NCI-H69 (cell line): ENCODE results near the gene INSL6.
"Not testable (repeated sequence)": the region's sequence is repeated elsewhere in the genome, so short reads cannot be mapped to it uniquely, and the experiment has no call there.

Experiments
- DNase-seq: peaks from one replicate; lab custom pipeline; 2025; lab: John Stamatoyannopoulos, UW

Gene INSL6, protein sequence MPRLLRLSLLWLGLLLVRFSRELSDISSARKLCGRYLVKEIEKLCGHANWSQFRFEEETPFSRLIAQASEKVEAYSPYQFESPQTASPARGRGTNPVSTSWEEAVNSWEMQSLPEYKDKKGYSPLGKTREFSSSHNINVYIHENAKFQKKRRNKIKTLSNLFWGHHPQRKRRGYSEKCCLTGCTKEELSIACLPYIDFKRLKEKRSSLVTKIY

DNA sequence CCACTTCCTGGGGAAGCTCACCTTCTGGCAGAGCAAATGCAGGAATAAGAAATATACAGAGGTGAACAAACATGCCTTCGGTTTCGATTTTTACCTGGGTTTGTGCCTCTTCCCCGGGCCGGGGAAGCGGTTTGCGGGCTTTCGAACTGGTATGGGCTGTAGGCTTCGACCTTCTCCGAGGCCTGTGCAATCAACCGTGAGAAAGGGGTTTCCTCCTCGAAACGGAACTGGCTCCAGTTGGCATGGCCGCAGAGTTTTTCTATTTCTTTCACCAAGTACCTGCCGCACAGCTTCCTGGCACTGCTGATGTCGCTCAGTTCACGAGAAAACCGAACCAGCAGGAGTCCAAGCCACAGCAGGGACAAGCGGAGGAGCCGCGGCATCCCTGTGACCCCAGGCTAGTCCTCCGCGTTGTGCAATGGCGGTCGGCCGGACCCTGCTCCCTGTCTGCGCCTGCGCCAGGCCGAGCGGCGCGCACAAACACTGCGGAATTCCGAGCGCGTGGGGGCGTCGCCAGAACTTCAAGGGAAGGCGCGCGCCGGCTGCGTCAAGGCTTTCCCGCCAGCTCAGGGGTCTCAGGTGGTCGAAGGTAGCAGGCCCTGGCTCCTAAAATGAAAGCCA is at the start of gene INSL6:
Gene INSL6 (minus strand): TSS at position 420 of the 621 bp plus-strand sequence. CDS start 37 bp downstream, at position 383.
- no peak for DNase-seq

DNA sequence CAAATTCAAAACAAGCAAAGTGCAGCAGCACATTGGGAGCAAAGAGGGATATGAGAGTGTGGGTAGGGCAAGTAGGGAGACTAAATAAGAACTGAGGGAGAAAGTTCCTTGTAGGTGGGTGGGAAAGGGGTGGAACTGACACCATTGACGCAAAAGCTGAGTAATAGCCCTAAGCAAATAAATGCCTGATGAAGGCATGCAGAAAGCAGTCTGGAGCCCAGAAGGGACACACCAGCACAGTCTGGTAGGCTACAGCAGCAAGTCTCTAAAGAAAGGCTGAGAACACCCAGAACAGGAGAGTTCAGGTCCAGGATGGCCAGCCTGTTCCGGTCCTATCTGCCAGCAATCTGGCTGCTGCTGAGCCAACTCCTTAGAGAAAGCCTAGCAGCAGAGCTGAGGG is 45.8 kb upstream of the INSL6 start, which contains the start of gene INSL4:
Gene INSL4 (plus strand): TSS at position 208 of the 400 bp plus-strand sequence. CDS start 105 bp downstream, at position 313.
- no peak for DNase-seq

DNA sequence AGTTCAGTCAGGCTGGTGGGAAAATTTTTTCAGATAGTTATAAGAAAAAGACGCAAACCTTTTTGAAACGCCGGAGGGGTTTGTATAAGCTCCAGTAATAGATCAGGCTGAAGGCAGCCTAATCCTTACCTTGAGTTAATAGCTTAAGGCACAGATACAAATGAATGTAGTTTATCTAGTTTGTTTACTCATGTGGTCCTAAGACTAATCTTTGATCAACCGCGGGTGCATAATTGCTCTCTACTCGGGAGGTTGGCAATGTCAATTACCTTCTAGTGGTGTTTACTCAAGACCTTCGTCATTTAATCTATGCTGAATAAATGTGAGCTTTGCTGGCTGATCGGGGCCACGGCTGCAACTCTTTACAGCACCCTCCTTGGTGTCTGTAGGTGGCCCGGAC is 45.1 kb upstream of the INSL6 start:
- peak; percentile 5 for DNase-seq

DNA sequence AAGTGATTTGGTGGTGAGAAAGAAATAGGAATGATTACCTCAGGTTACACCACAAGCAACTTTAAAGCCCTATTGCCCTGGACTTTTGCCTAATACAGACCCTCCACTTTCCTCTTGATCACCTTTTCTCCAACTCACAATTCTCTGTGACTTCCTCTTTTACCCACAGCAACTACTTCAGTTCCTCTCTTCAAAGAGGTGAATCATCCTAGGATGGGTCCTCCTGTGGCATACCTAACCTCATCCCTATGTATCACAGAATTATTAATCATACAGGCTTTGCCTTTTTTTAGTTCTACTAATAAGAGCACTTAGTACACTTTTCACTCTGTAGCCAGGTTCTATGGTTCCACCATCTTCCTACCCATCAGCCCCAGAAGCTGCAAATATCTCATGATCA is 19.6 kb upstream of the INSL6 start:
- DNase-seq = no peak

DNA sequence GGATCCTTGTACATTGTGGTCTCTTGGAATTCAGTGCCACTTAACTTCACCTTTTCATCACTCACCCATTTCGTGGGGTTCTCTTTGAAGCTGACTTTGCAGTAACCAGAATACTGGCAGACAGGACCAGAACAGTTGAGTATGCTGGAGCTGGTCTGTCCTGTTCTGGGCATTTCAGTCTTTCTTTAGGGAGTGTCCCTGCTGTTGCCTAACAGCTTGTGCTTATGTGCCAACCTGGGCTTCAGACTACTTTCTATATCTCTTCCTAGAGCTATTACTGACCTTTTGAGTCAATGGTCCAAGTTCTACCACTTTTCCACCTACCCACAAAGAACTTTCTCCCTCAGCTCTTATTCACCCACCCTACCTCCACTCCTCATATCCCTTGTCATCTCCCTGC is 10.0 kb upstream of the INSL6 start:
- no peak for DNase-seq

DNA sequence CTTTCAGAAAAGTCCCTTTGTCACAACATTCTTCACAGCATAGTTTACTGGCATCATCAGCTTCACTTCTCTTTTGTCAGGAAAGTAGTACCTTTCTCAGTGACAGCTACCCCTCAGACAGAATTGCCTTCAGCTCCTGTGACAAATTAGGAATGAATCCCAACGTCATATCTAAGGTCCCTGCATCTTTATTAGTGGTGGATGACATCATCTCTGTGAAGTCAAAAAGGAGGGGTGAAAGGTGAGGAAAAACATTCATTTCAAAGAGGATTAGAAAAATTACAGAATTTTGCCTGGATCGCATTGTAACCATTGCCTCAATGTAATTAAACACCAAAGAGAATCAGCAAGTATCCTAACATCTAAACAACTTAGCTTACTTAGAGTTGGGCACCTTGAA is 7.9 kb upstream of the INSL6 start:
- DNase-seq = no peak

DNA sequence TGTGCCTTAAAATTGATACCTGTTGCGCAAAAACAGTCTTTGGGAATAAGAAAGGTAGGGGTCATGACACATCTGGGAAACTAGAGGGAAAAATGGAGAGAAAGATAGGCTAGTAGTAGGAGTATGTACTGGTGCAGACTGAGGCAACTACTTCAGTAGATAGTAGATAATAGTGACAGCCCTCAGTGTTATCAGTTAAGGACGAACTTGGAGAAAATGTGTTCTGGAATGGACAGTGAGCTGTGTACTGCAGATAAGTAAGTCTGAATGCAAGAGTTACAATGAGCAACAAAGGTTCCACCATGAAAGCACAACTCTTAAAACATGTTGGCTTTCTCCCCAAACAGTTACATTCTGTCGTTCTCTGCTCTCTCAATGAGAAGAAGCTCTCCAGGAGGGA is 6.5 kb upstream of the INSL6 start:
- DNase-seq = no peak

DNA sequence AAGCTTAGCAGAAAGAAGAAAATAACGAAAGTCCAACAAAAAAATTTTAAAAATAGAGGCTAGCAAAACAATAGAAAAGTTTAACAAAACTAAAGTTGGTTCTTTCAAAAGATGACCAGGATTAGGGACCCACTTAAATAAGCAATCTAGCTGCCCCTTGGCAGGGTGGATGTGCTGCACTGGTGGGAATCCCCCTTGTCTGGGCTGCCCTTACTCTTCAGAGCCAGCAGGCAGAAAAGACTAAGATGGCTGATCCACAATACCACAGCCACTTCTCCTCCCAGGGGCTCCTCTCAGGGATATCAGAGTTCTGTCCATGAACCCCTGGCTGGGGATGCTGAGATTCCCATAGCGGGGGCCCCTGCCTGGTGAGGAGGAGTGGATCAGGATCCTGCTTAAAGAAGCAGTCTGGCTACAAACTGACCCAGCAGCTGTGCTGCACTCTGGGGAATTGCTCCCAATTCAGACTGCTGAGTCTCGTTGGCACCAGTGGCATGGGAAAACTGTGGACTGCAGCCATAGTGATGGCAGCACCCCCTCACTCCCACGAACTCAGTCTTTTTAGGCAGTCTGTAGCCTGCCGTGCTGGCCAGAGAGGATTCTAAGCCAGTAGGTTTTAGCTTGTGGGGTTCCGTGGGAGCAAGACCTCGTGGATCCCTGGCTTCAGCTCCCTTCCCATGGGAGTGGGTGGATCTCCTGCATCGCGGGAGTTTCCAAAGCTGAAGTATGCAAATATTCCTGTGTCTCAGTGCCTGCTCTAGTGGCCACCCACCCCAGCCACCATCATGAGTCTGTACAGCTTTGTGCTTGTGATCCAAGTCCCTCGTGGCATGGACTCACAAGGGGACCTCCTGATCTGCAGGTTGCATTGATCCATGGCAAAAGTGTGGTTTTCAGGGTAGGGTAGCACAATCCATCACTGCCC is 2.9 kb upstream of the INSL6 start:
- DNase-seq = peak; percentile 9

DNA sequence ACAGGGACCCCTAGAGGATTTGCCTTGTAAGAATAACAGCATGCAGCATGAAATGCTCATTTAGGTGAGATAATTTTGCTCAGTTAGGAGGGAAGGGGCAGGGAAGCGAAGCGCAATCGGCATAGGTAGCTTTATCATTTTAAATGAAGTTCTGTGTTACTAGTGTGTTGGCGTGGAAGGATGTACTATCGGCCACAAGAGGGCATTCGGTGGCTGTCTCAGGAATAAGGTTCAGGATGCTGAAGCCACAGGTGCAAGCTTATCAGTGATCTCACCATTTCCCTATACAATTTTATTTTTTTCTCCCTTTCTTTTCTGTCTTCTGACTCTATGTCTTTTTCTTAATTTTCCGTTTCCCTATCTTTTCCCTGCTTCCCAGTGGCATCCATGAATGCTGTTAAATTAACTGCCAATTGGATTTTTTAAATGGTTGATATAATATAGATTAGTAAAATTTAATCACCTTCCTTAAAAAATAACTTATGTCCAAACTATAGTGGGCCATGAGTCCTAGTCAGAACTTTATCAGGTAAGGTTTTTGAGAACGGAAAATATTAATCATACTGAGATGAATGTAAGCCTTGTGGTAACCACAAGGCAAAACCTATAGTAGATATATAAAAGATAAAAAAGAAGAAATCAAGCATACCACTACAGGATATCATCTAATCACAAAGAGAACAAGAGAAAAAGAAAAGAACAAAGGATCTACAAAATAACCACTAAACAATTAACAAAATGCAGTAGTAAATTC is 1.2 kb upstream of the INSL6 start:
- DNase-seq = peak; percentile 73

DNA sequence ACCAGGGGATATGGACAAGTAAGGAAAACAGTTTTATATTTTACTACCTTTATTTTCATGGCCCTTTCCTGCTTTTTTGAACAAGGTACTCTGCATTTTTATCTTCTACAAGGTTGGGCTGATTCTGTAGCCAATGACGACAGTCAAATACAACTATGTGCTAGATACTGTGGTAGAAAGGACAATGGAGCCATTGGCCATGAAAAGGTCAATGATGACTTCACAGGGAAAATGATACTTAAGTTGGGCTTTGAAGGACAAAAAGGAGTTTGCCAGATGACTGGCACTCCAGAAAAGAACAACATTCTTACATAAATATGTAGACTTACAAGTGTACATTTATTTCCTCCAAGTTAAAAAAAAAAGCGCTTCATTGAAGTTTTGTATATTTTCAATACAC is 663 bp downstream of the INSL6 start:
- no peak for DNase-seq

DNA sequence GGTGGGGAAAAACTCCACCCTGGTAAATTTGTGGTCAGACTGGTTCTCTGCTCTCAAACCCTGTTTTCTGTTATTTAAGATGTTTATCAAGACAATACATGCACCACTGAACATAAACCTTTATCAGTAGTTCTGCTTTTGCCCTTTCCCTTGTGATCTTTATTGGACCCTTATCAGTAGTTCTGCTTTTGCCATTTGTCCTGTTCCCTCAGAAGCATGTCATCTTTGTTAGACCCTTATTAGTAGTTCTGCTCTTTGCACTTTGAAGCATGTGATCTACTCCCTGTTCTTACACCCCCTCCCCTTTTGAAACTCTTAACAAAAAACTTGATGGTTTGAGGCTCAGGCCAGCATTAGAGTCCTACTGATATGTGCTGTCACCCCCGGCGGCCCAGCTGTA is 4.8 kb downstream of the INSL6 start:
- not testable (repeated sequence) for DNase-seq

DNA sequence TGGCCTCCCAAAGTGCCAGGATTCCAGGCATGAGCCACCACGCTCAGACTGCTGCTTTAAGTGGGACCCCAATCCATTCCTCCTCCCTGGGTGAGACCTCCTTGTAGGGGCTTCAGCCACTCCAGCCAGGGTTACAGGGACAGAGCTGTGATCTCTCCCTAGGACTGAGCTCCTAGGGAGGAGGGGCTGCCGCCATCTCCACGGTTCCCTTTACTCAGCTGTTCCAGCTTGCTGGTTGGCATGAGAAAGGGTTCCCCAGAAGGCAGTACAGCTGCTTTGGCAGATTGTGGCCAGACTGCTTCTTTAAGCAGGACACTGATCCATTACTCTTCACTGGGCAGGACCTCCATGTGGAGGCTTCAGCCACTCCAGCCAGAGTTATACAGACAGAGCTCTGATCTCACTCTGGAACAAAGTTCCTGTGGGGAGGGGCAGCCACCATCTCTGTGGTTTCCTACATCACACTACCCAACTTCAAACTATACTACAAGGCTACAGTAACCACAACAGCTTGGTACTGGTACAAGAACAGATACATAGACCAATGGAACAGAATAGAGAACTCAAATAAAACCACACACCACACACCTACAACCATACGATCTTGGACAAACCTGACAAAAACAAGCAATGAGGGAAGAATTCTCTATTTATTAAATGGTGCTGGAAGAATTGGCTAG is 7.2 kb downstream of the INSL6 start:
- no peak for DNase-seq

DNA sequence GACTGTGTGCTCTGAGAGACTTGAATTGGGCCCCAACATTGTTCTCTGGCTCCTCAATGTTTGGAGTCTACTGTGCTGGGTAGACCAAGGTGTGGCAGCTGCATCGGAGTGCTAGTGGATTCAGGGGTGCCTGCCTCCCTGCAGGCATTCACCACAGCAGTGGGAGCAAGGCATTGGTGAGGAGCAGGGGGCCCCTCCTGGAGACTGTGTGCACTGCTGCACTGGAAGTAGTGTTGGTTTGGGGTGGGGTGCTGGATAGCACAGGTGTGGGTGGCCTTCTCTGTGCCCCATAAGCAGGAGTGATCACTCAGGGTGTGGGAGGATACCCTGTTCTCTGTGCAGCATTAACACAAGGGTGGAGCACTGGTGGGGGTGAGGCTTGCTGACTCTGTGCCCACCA is 39.2 kb downstream of the INSL6 start:
- no peak for DNase-seq

DNA sequence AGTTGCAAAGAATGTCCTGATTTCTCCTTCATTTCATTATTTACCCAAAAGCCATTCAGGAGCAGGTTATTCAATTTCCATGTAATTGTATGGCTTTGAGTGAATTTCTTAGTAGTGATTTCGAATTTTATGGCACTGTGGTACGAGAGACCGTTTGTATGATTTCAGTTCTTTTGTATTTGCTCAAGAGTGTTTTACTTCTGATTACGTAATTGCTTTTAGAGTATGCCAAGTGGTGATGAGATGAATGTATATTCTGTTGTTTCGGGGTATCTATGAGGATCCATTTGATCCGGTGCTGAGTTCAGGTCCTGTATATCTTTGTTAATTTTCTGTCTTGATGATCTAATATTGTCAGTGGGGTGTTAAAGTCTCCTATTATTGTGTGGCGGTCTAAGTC is 41.2 kb downstream of the INSL6 start:
- DNase-seq = no peak

DNA sequence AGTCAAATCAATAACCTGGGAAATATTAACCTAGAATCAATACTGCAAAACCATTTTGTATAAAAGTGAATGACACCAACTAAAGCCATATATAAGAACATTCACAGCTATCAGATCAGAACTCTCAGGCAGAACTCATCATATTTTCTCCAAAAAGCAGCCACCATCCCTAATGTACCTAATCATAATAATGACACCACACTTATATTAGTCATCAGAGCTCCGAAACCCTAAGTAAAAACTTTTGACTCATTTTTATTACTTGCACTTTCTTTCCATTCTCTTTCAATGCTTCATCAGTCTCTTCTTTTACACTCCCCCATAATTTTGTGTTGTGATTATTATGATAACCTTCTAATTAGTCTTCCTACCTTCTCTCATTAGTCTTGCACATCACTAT is 45.3 kb downstream of the INSL6 start:
- DNase-seq = no peak

DNA sequence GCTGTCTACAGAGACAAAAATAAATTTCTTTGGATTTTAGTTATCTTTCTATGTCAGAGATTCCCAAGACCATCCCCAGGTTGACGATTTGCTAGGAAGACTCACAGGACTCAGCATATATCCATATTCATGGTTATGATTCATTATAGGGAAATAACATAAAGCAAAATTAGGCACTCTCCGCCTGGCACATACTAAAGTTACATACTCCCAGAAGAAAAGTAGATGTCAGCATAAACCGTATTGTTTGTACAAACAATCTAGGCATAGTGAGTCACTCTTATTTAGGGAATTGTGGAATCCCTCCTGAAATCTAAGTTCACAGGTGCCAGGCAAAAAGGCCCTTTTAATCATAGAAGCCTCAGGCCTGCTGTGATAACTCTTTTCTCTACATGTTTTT is 62.9 kb downstream of the INSL6 start:
- DNase-seq = no peak

DNA sequence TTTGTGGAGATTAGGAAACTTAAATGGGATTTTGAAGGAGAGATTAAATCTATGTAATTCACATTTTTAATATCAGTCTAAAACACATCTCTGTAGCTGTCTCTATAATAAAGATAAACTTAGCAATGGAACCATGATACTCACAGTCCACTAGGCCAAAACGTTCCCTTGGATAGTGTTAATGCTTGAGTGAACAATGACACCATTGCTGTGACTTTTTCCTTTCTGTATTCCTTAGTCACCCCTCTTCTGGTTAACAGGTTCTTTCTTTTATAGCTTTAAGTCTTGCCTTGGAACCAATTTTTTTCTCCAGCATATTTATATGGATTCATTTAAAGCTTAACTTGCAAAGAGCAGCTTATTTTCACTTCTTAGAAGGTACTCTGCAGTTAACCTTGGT is 63.3 kb downstream of the INSL6 start:
- DNase-seq = no peak

DNA sequence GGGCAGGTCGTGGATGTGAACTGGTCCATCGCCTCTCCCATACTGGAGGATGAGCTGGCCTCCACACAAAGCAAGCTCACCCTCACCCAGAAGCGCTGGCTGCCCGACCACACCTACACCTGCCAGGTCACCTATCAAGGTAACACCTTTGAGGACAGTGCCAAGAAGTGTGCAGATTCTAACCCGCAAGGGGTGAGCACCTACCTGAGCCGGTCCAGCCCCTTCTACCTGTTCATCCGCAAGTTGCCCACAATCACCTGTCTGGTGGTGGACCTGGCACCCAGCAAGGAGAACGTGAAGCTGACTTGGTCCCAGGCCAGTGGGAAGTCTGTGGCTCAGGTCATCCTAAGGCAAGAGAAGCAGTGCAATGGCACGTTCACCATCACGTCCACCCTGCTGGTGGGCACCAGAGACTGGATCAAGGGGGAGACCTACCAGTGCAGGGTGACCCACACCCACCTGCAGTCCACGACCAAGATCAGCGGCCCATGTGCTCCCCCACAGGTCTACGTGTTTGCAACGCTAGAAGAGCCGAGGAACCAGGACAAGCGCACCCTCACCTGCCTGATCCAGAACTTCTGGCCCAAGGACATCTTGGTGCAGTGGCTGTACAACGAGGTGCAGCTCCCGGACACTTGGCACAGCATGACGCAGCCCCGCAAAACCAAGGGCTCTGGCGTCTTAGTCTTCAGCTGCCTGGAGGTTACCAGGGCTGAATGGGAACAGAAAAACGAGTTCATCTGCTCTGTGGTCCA is 71.3 kb downstream of the INSL6 start:
- no peak for DNase-seq
